OCI-LY1 (cell line): ENCODE data around the gene KCNK4.

Source experiments
- H2AFZ ChIP-seq: fragments of 200-600 bp; sonication (generic), shearing (Covaris generic); 2 replicates; pipeline ENCODE4 v1.6.0; 2014; ENCODE audit warnings: antibody characterized with exemption, mild to moderate bottlenecking, low read length
- H3F3A ChIP-seq: fragments of 200-600 bp; sonication (generic), shearing (Covaris generic); 2 replicates; pipeline ENCODE4 v1.6.0; 2014; ENCODE audit warnings: mild to moderate bottlenecking, antibody characterized with exemption, low read length, moderate library complexity; ENCODE audit not compliant: insufficient read depth
- H3K27ac ChIP-seq: fragments of 200-600 bp; sonication (generic); 2 replicates; pipeline ENCODE4 v1.5.1; 2014; ENCODE audit warnings: low read length, mixed run types, mild to moderate bottlenecking, low read depth; ENCODE audit not compliant: poor library complexity, severe bottlenecking
- H3K27me3 ChIP-seq: fragments of 200-600 bp; sonication (generic); 2 replicates; pipeline ENCODE4 v1.6.0; 2014; ENCODE audit warnings: antibody characterized with exemption, mild to moderate bottlenecking, low read length, moderate library complexity; ENCODE audit not compliant: insufficient read depth
- H3K36me3 ChIP-seq: fragments of 200-600 bp; sonication (generic); 2 replicates; pipeline ENCODE4 v1.6.1; 2014; ENCODE audit warnings: mild to moderate bottlenecking, antibody characterized with exemption, low read length, moderate library complexity, mixed read lengths; ENCODE audit not compliant: insufficient read depth
- H3K4me1 ChIP-seq: fragments of 200-600 bp; sonication (generic); 2 replicates; pipeline ENCODE4 v1.5.1; 2014; ENCODE audit warnings: mild to moderate bottlenecking, low read length, moderate library complexity; ENCODE audit not compliant: insufficient read depth, severe bottlenecking
- H3K4me2 ChIP-seq: fragments of 200-600 bp; sonication (generic), shearing (Covaris generic); 2 replicates; pipeline ENCODE4 v1.6.1; 2014; ENCODE audit warnings: low read length
- H3K4me3 ChIP-seq: fragments of 200-600 bp; sonication (generic); 2 replicates; pipeline ENCODE4 v1.5.1; 2014; ENCODE audit warnings: low read length, low read depth, mild to moderate bottlenecking, mixed read lengths; ENCODE audit not compliant: poor library complexity, severe bottlenecking
- H3K79me2 ChIP-seq: fragments of 200-600 bp; shearing (Covaris generic); 2 replicates; pipeline ENCODE4 v1.6.1; 2016; ENCODE audit warnings: mixed run types, low read length, mixed read lengths; ENCODE audit not compliant: insufficient read depth
- H3K9ac ChIP-seq: fragments of 200-600 bp; sonication (generic), shearing (Covaris generic); 2 replicates; pipeline ENCODE4 v1.6.1; 2014; ENCODE audit warnings: mild to moderate bottlenecking, low read length, mixed read lengths
- H3K9me2 ChIP-seq: fragments of 200-600 bp; sonication (generic), shearing (Covaris generic); 2 replicates; pipeline ENCODE4 v1.6.1; 2014; ENCODE audit warnings: low read depth, mild to moderate bottlenecking, low read length, mixed read lengths
- H3K9me3 ChIP-seq: fragments of 200-600 bp; shearing (Covaris generic); 2 replicates; pipeline ENCODE4 v1.6.1; 2014; ENCODE audit warnings: low read length, mixed read lengths
- H4K20me1 ChIP-seq: fragments of 200-600 bp; sonication (generic), shearing (Covaris generic); 2 replicates; pipeline ENCODE4 v1.6.0; 2016; ENCODE audit warnings: mild to moderate bottlenecking, low read length; ENCODE audit not compliant: insufficient read depth
- EZH2 ChIP-seq: fragments of 200-600 bp; sonication (generic), shearing (Covaris generic); IDR thresholded peaks from 2 replicates; pipeline ENCODE4 v1.8.0; 2017; ENCODE audit warnings: borderline replicate concordance, mixed run types, mild to moderate bottlenecking, antibody characterized with exemption, low read length, moderate library complexity, mixed read lengths
- TF ChIP-seq, protein P1 (sequence below): fragments of 200-600 bp; sonication (generic), shearing (Covaris generic); IDR thresholded peaks from 2 replicates; pipeline ENCODE4 v1.5.1; 2017; ENCODE audit warnings: mild to moderate bottlenecking, antibody characterized with exemption, low read length, moderate library complexity, mixed read lengths

Gene KCNK4

DNA sequence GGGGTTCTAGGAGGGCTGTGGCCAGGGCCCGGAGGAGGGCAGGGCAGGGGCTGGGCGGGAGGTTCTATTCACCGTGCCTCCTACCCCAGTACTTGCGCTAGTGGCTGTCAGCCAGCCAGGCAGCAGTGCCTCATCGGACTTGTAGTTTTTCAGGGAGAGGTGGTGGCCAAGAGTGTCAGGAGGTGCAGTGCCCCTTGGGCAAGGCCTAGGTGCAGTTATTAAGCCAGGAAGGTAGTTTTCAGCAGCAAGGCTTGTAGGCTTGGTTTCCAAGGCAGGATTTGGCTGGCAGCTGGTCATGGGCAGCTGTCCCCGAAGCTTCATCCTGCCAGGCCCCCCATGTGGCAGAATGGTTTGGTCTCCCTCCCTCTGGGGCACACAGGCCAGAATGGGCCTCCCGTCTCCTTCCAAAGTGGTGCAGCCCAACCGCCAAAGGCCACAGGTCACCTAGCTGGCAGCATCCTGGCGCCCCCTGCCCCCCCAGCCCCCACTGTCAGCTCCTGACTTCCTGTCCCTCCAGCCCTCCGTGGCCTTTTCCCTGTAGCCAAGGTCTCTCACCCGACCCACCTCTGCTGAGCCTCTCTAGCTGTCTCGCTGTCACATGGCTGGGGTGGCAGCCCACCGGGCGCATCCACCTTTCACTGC is 57.4 kb downstream of the KCNK4 start:
- no peak overlapping the region for H3K4me2 ChIP-seq
- H3K79me2 ChIP-seq = no peaks in the 10 kb centered on the region
- no peaks in the 10 kb centered on the region for H3K4me1 ChIP-seq
- H2AFZ ChIP-seq = no peak overlapping the region
- H3K36me3 ChIP-seq = peaks cover 41% of the 10 kb centered on the region; the same call in 1 of the 2 replicates
- TF ChIP-seq EZH2 = no peak
- TF ChIP-seq, protein P1, sequence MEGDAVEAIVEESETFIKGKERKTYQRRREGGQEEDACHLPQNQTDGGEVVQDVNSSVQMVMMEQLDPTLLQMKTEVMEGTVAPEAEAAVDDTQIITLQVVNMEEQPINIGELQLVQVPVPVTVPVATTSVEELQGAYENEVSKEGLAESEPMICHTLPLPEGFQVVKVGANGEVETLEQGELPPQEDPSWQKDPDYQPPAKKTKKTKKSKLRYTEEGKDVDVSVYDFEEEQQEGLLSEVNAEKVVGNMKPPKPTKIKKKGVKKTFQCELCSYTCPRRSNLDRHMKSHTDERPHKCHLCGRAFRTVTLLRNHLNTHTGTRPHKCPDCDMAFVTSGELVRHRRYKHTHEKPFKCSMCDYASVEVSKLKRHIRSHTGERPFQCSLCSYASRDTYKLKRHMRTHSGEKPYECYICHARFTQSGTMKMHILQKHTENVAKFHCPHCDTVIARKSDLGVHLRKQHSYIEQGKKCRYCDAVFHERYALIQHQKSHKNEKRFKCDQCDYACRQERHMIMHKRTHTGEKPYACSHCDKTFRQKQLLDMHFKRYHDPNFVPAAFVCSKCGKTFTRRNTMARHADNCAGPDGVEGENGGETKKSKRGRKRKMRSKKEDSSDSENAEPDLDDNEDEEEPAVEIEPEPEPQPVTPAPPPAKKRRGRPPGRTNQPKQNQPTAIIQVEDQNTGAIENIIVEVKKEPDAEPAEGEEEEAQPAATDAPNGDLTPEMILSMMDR = no peak
- H3K27ac ChIP-seq = no peak overlapping the region
- no peaks in the 10 kb centered on the region for H3F3A ChIP-seq
- H3K9ac ChIP-seq = no peak overlapping the region
- no peaks in the 10 kb centered on the region for H3K9me2 ChIP-seq
- H3K27me3 ChIP-seq = no peaks in the 10 kb centered on the region
- H4K20me1 ChIP-seq = no peaks in the 10 kb centered on the region
- H3K9me3 ChIP-seq = no peaks in the 10 kb centered on the region
- no peak overlapping the region for H3K4me3 ChIP-seq

DNA sequence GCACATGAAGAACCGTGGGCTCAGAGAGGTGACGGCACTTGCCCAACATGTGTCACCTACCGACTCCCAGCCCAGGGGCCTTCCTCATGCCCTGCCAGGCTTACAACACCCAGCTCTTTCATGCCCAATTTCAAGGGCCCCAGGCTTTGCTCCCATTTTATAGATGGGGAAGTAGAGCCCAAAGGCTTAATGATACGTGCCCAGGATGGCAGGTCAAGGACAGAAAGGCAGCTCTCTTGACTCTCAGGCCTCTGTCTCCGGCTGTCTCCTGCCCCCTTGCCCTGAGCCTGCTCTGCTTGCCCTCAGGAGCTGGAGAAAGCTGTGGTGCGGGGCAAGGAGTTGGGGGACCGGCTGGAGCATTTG is 57.9 kb downstream of the KCNK4 start:
- H3K9ac ChIP-seq = no peak overlapping the region
- H4K20me1 ChIP-seq = no peaks in the 10 kb centered on the region
- H3K27ac ChIP-seq = no peak overlapping the region
- H3K27me3 ChIP-seq = no peaks in the 10 kb centered on the region
- TF ChIP-seq EZH2 = no peak
- TF ChIP-seq, protein P1 = no peak
- no peaks in the 10 kb centered on the region for H3K9me2 ChIP-seq
- H3K4me1 ChIP-seq = no peaks in the 10 kb centered on the region
- no peak overlapping the region for H3K4me3 ChIP-seq
- no peaks in the 10 kb centered on the region for H3K9me3 ChIP-seq
- peaks cover 40% of the 10 kb centered on the region; the same call in 1 of the 2 replicates for H3K36me3 ChIP-seq
- no peak overlapping the region for H3K4me2 ChIP-seq
- H3K79me2 ChIP-seq = no peaks in the 10 kb centered on the region
- H2AFZ ChIP-seq = no peak overlapping the region
- H3F3A ChIP-seq = no peaks in the 10 kb centered on the region

DNA sequence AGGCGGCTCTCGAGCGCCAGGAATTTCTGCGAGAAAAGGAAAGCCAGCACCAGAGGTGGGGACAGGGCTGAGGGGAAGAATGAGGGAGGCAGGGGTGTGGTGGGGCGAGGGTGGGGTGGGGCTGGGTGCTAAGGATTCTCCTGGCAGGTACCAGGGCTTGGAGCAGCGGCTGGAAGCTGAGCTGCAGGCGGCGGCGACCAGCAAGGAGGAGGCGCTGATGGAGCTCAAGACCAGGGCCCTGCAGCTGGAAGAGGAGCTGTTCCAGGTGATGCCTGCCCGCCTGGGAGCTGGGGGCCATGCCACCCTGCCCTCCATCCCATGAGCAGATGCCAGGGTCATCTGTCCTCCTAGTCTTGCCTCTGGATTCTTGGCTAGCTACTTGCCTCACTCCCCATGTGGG is 58.3 kb downstream of the KCNK4 start:
- TF ChIP-seq, protein P1 = no peak
- TF ChIP-seq EZH2 = no peak
- Histone ChIP-seq H3K79me2 (no peaks in the 10 kb centered on the region), H3F3A (no peaks in the 10 kb centered on the region), H3K27ac (no peak overlapping the region), H3K9me3 (no peaks in the 10 kb centered on the region), H3K9ac (no peak overlapping the region), H3K4me2 (no peak overlapping the region), H3K36me3 (peaks cover 36% of the 10 kb centered on the region; the same call in 1 of the 2 replicates), H3K27me3 (no peaks in the 10 kb centered on the region), H3K9me2 (no peaks in the 10 kb centered on the region), H3K4me3 (no peak overlapping the region), H2AFZ (no peak overlapping the region), H3K4me1 (no peaks in the 10 kb centered on the region), H4K20me1 (no peaks in the 10 kb centered on the region)
